Tibial nerve (tissue), 4 donors: ENCODE data around the gene DNAJC4. TPM values are rescaled to one million over a fixed set of nuclear protein-coding genes. Genes with fewer than 3 reads are reported as not detected.
A peak's percentile ranks its signal among the peaks of the same experiment; 100 is the strongest.

Experiments used
- DNase-seq, 2 donors: peaks; one replicate each; pipeline ENCODE4 v3.0.0-alpha.2; 2019; ENCODE audit warnings: low spot score in 2 of 2
- H3K27ac ChIP-seq, 4 donors: fragments of 200-600 bp; sonication (generic) in 3 of 4; one replicate each; pipeline ENCODE4 v1.5.1; 2017 to 2019; ENCODE audit warnings: mild to moderate bottlenecking in 1 of 4
- H3K27me3 ChIP-seq, 2 donors: fragments of 200-600 bp; sonication (generic) in 1 of 2; one replicate each; pipeline versions ENCODE4 v1.5.1 to v1.6.0; 2017 to 2019
- H3K36me3 ChIP-seq, 3 donors: fragments of 200-600 bp; sonication (generic); one replicate each; pipeline ENCODE4 v1.5.1; 2018 to 2019
- H3K4me1 ChIP-seq, 4 donors: fragments of 200-600 bp; sonication (generic) in 3 of 4; one replicate each; pipeline ENCODE4 v1.5.1; 2017 to 2019
- H3K4me3 ChIP-seq, 4 donors: fragments of 200-600 bp; sonication (generic) in 3 of 4; one replicate each; pipeline ENCODE4 v1.5.1; 2017 to 2019; ENCODE audit warnings: mild to moderate bottlenecking in 1 of 4, moderate library complexity in 1 of 4
- H3K9me3 ChIP-seq, 4 donors: fragments of 200-600 bp; sonication (generic) in 3 of 4; one replicate each; pipeline ENCODE4 v1.5.1; 2017 to 2019
- EP300 ChIP-seq, 2 donors: sonication (generic); formaldehyde crosslinking; IDR thresholded peaks; one replicate each; pipeline ENCODE4 v1.6.1; 2017; ENCODE audit warnings: antibody characterized with exemption in 2 of 2, mild to moderate bottlenecking in 1 of 2
- POLR2A ChIP-seq, 2 donors: fragments of 450-650 bp; IDR thresholded peaks; one replicate each; pipeline ENCODE4 v1.6.1; 2017; ENCODE audit warnings: antibody characterized with exemption in 2 of 2, mild to moderate bottlenecking in 2 of 2, moderate library complexity in 2 of 2
- WGBS, 2 donors: methylation state at CpG; one replicate each; pipeline ENCODE4 v1.1.5; 2018; 5-methylcytosine and 5-hydroxymethylcytosine counted together
- total RNA-seq, 4 donors: library from RNA; depleted of rRNA; stranded (reverse); fragments of >200 nt; gene quantifications; one replicate each; pipeline ENCODE4 v1.1.0, GENCODE V29; 2016
- TF ChIP-seq, protein P1 (sequence below), 5 experiments: fragments of 200-600 bp in 3 of 5; fragments of 450-650 bp in 2 of 5; sonication (generic) in 3 of 5; IDR thresholded peaks; one replicate each; pipeline ENCODE4 v1.5.1; 2016 to 2019; ENCODE audit warnings: antibody characterized with exemption in 5 of 5, mild to moderate bottlenecking in 3 of 5, moderate library complexity in 2 of 5

DNAJC4 gene, protein sequence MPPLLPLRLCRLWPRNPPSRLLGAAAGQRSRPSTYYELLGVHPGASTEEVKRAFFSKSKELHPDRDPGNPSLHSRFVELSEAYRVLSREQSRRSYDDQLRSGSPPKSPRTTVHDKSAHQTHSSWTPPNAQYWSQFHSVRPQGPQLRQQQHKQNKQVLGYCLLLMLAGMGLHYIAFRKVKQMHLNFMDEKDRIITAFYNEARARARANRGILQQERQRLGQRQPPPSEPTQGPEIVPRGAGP
- total RNA-seq: 10 to 100 TPM; 20.1 to 42.0 (median 25.8) TPM

DNA sequence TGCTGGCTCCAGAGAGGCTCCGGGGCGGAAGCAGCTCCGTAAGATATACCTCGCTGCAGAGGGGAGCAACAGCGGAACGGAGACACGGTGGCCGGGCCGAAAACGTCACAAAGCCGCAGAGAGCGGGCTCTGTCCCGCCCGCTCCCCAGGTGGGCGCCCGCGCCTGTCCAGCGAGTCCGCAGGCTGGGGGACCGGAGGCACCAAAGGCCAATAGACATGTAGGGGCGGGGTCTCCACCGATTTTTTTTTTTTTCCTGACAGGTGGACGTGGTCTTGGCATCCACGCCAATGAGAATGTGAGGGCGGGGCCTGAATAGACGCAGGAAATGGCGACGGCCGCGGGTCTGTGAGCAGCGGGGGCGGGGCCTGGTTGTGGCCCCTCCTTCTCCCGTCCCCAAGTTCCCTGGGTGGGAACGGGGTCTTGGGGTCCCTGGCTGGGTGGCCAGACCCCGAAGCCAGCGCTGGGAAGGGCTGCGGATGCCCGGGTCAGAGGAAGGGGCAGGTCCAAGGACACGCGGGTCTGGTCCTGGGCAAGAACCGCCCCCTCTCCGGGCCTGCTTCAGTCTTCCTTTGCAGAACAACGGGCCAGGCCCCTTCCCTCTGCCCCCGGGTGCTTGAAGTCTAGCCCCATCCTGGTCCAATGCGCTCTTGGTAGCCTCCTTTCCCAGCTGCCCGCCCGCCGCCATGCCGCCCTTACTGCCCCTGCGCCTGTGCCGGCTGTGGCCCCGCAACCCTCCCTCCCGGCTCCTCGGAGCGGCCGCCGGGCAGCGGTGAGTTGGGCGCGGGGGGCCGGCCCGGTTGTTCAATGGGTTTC, at the start of gene DNAJC4:
Gene DNAJC4 (plus strand): TSS at position 378 of the 814 bp plus-strand sequence. CDS start 307 bp downstream, at position 685.
- TF ChIP-seq, protein P1, sequence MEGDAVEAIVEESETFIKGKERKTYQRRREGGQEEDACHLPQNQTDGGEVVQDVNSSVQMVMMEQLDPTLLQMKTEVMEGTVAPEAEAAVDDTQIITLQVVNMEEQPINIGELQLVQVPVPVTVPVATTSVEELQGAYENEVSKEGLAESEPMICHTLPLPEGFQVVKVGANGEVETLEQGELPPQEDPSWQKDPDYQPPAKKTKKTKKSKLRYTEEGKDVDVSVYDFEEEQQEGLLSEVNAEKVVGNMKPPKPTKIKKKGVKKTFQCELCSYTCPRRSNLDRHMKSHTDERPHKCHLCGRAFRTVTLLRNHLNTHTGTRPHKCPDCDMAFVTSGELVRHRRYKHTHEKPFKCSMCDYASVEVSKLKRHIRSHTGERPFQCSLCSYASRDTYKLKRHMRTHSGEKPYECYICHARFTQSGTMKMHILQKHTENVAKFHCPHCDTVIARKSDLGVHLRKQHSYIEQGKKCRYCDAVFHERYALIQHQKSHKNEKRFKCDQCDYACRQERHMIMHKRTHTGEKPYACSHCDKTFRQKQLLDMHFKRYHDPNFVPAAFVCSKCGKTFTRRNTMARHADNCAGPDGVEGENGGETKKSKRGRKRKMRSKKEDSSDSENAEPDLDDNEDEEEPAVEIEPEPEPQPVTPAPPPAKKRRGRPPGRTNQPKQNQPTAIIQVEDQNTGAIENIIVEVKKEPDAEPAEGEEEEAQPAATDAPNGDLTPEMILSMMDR (IDR thresholded peaks at IDR 0.05): no peak
- peak; percentile 72 to 85 for TF ChIP-seq EP300 (IDR thresholded peaks at IDR 0.05)
- TF ChIP-seq POLR2A (IDR thresholded peaks at IDR 0.05): peak; percentile 37 to 59
- 0 to 2% methylated on average over 46 to 57 of the region's 62 CpGs for WGBS, 2 donors
- Histone ChIP-seq H3K27ac (peak within 1 kb of the TSS; percentile 87 to 96 (median 94)), H3K4me1 (peaks cover 0 to 77% (median 42%) of the 10 kb centered on the region in 4 donors), H3K9me3 (no peaks in the 10 kb centered on the region), H3K36me3 (no peaks in the 10 kb centered on the region), H3K27me3 (no peaks in the 10 kb centered on the region), H3K4me3 (peak within 1 kb of the TSS; percentile 50 to 79 (median 62))
- peak; percentile 90 to 94 for DNase-seq

DNA sequence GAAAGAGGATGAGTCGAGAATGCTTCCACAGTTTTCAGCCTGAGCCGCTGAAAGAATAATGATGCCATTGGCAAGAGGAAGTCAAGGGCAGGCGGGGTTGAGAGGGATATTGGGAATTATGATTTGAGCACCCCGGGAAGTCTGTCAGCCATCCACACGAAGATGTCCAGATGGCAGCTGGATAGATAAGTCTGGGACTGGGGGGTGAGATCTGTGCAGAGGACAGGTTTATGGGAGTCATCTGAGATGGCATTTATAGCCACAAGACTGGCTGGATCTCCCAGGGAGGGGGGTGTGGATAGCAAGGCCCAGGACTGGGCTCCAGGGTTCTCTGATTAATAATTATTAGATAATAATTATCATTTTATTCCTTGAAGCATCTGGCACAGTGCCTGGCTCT, 49.5 kb upstream of the DNAJC4 start:
- TF ChIP-seq EP300 (IDR thresholded peaks at IDR 0.05) (no peak), POLR2A (IDR thresholded peaks at IDR 0.05) (no peak)
- TF ChIP-seq, protein P1 (IDR thresholded peaks at IDR 0.05): no peak
- Histone ChIP-seq H3K27ac (peak overlapping the region; percentile 68 to 94 (median 76)), H3K36me3 (no peaks in the 10 kb centered on the region), H3K4me1 (peaks cover 0 to 50% (median 32%) of the 10 kb centered on the region in 4 donors), H3K27me3 (no peaks in the 10 kb centered on the region), H3K9me3 (no peaks in the 10 kb centered on the region), H3K4me3 (no peak overlapping the region)
- DNase-seq: no peak
- WGBS, 2 donors: 41 to 55% methylated on average over 5 of the region's 5 CpGs

DNA sequence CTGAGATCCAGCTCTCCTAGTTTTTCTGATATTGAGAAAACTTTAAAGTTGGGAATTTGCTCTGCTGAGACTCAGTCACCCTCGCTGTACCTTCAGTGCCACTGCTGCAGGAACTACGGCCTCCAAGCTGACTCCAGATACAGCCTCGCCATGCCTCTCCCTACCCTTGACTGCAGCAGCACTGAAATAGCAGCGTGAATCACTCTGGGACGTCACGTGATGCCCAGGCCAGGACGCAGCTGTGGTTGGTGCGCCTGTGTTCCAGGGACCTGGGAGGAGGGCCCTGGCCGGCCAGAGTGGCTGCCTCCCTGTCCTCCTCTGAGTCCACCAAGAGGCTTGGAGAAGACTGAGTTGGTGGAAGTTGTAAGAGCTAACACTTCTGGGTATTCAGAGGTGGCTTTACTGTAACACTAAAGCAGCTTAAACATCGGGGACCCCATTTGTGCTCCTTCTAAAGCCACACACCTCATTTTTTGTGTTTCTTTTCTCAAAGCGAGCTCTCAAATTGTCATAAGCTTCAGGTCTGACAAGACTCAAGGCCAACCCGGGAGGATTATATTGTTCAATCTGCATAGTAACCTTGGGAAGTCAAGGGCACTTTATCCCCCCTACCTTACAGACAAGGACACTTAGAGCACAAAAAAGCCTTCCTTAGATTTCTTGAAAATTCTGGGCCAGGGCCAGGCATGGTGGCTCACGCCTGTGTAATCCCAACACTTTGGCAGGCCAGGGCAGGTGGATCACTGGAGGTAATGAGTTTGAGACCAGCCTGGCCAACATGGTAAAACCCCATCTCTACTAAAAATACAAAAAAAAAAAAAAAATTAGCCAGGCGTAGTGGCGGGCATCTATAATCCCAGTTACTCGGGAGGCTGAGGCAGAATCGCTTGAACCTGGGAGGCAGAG, 48.6 kb upstream of the DNAJC4 start:
- no peaks in the 10 kb centered on the region for H3K9me3 ChIP-seq
- WGBS, 2 donors: 34 to 42% methylated on average over 16 to 17 of the region's 17 CpGs
- peak; percentile 88 to 89 for DNase-seq
- H3K27me3 ChIP-seq: no peaks in the 10 kb centered on the region
- H3K36me3 ChIP-seq: no peaks in the 10 kb centered on the region
- peak overlapping the region; percentile 68 to 94 (median 76) for H3K27ac ChIP-seq
- H3K4me1 ChIP-seq: peaks cover 0 to 50% (median 32%) of the 10 kb centered on the region in 4 donors
- TF ChIP-seq, protein P1 (IDR thresholded peaks at IDR 0.05): peak in 1 of 5 experiments; percentile 24
- TF ChIP-seq POLR2A (IDR thresholded peaks at IDR 0.05) (peak; percentile 90 to 91), EP300 (IDR thresholded peaks at IDR 0.05) (peak; percentile 45 to 96)
- H3K4me3 ChIP-seq: peak overlapping the region in 2 of 4 donors; percentile 0 to 16

DNA sequence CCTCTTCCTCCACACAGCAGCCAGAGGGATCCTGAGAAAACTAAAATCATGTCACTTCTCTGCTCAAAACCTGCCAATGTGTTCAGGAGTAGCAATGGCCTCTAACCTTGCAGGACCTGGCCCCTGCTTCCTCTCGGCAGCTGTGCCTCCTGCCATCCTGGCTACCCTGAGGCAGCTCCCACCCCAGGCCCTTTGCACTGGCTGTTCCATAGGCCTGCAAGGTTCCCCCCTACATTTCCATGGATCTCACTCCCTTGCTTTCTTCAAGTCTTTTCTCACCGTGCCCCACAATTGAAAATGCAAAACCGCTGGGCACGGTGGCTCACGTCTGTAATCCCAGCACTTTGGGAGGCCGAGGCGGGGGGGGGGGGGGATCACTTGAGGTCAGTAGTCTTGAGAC, 46.5 kb upstream of the DNAJC4 start:
- H3K4me1 ChIP-seq: peaks cover 0 to 50% (median 32%) of the 10 kb centered on the region in 4 donors
- no peak for DNase-seq
- no peak overlapping the region for H3K4me3 ChIP-seq
- no peaks in the 10 kb centered on the region for H3K9me3 ChIP-seq
- no peaks in the 10 kb centered on the region for H3K27me3 ChIP-seq
- H3K36me3 ChIP-seq: no peaks in the 10 kb centered on the region
- TF ChIP-seq POLR2A (IDR thresholded peaks at IDR 0.05): no peak
- TF ChIP-seq, protein P1 (IDR thresholded peaks at IDR 0.05): no peak
- TF ChIP-seq EP300 (IDR thresholded peaks at IDR 0.05): no peak
- WGBS, 2 donors: 85 to 90% methylated on average over 6 to 7 of the region's 7 CpGs
- H3K27ac ChIP-seq: peak overlapping the region in 2 of 4 donors; percentile 94 to 99
